ENCODE results near the gene CASP4. TPM values are rescaled to one million over a fixed set of nuclear protein-coding genes. Genes with fewer than 3 reads are reported as not detected.

CASP4 gene
- total RNA-seq, 1 experiment from 2014 or later = 21.1 TPM

- TF ChIP-seq ELF1 (IDR thresholded peaks at IDR 0.05; ENCODE audit: borderline replicate concordance, low read depth) (no peak), JUND (IDR thresholded peaks at IDR 0.05) (no peak), CTCF (IDR thresholded peaks at IDR 0.05 in 2 of 3, conservative IDR thresholded peaks at IDR 0.05 in 1 of 3; ENCODE audit: borderline replicate concordance in 1 of 3, insufficient read depth in 1 of 3, low read depth in 2 of 3, low read length in 2 of 3) (no peak), ZNF274 (IDR thresholded peaks at IDR 0.05; ENCODE audit: low read depth, low read length) (no peak)
These were observed 4.1 kb downstream of the CASP4 start (continued) for GRCh38 chr11:104964247-104964646.

- no peak overlapping the region for H3K4me2 ChIP-seq (ENCODE audit: low read length)
- no peaks in the 10 kb centered on the region for H3K9me3 ChIP-seq (ENCODE audit: control insufficient read depth in 1 of 2, insufficient read depth in 1 of 2, low read depth in 1 of 2, low read length in 2 of 2)
- TF ChIP-seq YY1 (IDR thresholded peaks at IDR 0.05; ENCODE audit: extremely low read depth, insufficient replicate concordance, low read depth, low read length) (no peak), TCF7L2 (IDR thresholded peaks at IDR 0.05; ENCODE audit: borderline replicate concordance, extremely low read depth, insufficient read depth, insufficient read length) (no peak), CEBPB (IDR thresholded peaks at IDR 0.05; ENCODE audit: low read depth) (no peak)
- H4K20me1 ChIP-seq (ENCODE audit: insufficient read depth) = no peaks in the 10 kb centered on the region
- peaks cover 8 to 13% of the 10 kb centered on the region in 2 experiments for H3K4me1 ChIP-seq (ENCODE audit: control insufficient read depth in 1 of 2, insufficient read depth in 2 of 2, low read length in 2 of 2)
- no peaks in the 10 kb centered on the region for H3K9me2 ChIP-seq (ENCODE audit: insufficient read depth)
- ChIA-PET POLR2A (no interaction called here), CTCF (no interaction called here), RAD21 (ENCODE audit: low non-redundant PET in 1 of 2, low total read pairs in 2 of 2, uncharacterized antibody in 2 of 2, unreplicated experiment in 2 of 2) (no interaction called here)
- no TSS peak for BruUV-seq (replicated peaks)
- H3K79me2 ChIP-seq (ENCODE audit: insufficient read depth, low read length) = no peaks in the 10 kb centered on the region
- ATAC-seq (no peak), DNase-seq (ENCODE audit: low read depth, low spot score) (no peak)
- H3K4me3 ChIP-seq (replicated peaks in 1 of 2; ENCODE audit: low read depth in 1 of 2, low read length in 2 of 2) = no peak overlapping the region
- H3K9ac ChIP-seq (ENCODE audit: low read length) = no peak overlapping the region
- H2AFZ ChIP-seq (ENCODE audit: low read depth, low read length, poor library complexity, severe bottlenecking) = no peak overlapping the region
- H3K27ac ChIP-seq (ENCODE audit: low read depth, low read length) = no peak overlapping the region
- no peaks in the 10 kb centered on the region for H3K27me3 ChIP-seq (ENCODE audit: insufficient read depth, low read length)
- H3K36me3 ChIP-seq (ENCODE audit: control insufficient read depth in 1 of 2, insufficient read depth in 2 of 2, low read length in 2 of 2) = no peaks in the 10 kb centered on the region
- intact Hi-C loops (cut with micrococcal nuclease) = no loop called here
These were observed 5.5 kb downstream of the CASP4 start for GRCh38 chr11:104962852-104963251.
